KOPT-K1 (cell line): ENCODE results near the gene PSMD5.

Experiments
- H3K27ac ChIP-seq: fragments of 200-600 bp; sonication (generic); 2 replicates; pipeline ENCODE4 v1.5.1; 2016; ENCODE audit warnings: antibody characterized with exemption, mild to moderate bottlenecking, low read depth, low read length; ENCODE audit not compliant: poor library complexity, severe bottlenecking
- H3K36me3 ChIP-seq: fragments of 200-600 bp; sonication (generic); 2 replicates; pipeline ENCODE4 v1.5.1; 2017; ENCODE audit warnings: antibody characterized with exemption, mild to moderate bottlenecking, low read length, moderate library complexity; ENCODE audit not compliant: insufficient read depth
- H3K9me3 ChIP-seq: fragments of 200-600 bp; sonication (generic); 2 replicates; pipeline ENCODE4 v1.5.1; 2017; ENCODE audit warnings: antibody characterized with exemption, low read length, mild to moderate bottlenecking; ENCODE audit not compliant: insufficient read depth, poor library complexity, severe bottlenecking

The PSMD5 gene

DNA sequence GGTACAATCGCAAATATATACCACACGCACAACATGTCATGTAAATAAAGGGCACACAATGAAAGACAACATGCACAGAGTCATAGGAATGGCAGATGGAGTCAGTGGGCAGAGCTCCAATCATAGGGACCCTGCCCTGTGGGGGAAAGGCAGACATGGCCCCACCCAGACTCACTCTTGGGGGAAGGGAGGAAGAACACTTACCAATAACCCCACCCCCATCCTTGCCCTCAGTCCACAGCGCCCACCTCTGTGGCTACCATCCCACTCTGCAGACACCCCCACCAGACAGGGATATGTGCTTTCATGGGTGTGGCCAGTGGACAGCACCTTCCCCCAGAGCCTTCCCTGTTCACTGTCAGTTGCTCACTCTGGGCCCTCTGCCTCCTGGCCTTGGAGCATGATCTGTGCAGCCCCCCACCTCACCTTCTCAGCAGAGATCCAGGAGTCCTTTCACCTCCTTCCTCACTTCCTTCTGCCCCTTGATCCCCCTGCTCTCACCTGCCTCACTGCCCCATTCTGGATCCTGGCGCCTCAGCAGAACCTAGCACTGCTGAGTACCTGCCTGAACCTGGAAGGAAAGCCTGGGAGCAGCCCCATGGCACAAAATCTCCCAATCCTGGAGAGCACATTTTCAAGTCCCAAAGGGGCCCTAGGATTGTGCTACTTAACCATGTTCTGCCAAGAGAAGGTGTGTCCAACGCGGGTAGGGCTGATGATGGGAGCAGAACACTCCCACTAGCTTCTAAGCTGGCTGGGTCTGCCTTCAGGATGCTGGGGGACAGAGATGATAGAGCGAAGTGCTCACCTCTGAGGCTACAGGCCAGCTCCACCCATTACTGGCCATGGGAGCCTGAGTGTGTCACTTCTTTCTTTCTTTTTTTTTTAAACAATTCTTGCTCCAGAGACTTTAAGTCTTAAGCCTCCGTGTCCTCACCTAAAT is 35.7 kb upstream of the PSMD5 start:
- Histone ChIP-seq H3K9me3 (no peaks in the 10 kb centered on the region), H3K36me3 (peaks cover 13% of the 10 kb centered on the region), H3K27ac (peak overlapping the region; percentile 97)

GRCh38 chr9:120877276-120878034 is 34.7 kb upstream of the PSMD5 start:
- Histone ChIP-seq H3K9me3 (no peaks in the 10 kb centered on the region), H3K36me3 (peaks cover 23% of the 10 kb centered on the region), H3K27ac (peak overlapping the region; percentile 97)

GRCh38 chr9:120876842-120877240 is 34.1 kb upstream of the PSMD5 start, which contains the start of gene PHF19:
PHF19 (minus strand) TSS chr9:120877188; CDS start chr9:120874741, 2,447 bp downstream.
- peaks cover 29% of the 10 kb centered on the region for H3K36me3 ChIP-seq
- H3K27ac ChIP-seq, result peak within 1 kb of the TSS; percentile 100

GRCh38 chr9:120875954-120876841 is 33.5 kb upstream of the PSMD5 start:
- peaks cover 36% of the 10 kb centered on the region for H3K36me3 ChIP-seq
- H3K27ac ChIP-seq, result peak overlapping the region; percentile 100
- no peaks in the 10 kb centered on the region for H3K9me3 ChIP-seq

More at GRCh38 chr9:120876842-120877240, 34.1 kb upstream of the PSMD5 start, which contains the start of gene PHF19:
- no peaks in the 10 kb centered on the region for H3K9me3 ChIP-seq

DNA sequence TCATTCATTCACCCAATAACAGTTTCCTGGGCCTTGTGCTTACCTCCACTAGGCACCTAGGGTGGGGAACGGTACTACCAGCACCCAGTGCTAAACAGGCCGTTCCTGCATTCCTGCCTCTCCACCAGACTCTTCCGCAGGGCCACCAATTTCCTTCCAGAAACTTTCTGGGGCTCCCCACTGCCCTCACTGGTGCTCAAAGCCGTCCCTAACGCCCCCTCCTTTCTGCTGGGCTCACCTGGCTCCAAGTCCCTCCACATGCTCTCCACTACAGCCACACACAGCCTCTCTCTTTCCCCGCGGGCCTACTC is 32.9 kb upstream of the PSMD5 start:
- Histone ChIP-seq H3K9me3 (no peaks in the 10 kb centered on the region), H3K27ac (peak overlapping the region; percentile 100)

GRCh38 chr9:120875195-120875565 is 32.5 kb upstream of the PSMD5 start:
- peak overlapping the region; percentile 100 for H3K27ac ChIP-seq
- peaks cover 46% of the 10 kb centered on the region for H3K36me3 ChIP-seq
- H3K9me3 ChIP-seq, result no peaks in the 10 kb centered on the region

More for the DNA sequence above, 32.9 kb upstream of the PSMD5 start:
- H3K36me3 ChIP-seq, result peaks cover 42% of the 10 kb centered on the region

DNA sequence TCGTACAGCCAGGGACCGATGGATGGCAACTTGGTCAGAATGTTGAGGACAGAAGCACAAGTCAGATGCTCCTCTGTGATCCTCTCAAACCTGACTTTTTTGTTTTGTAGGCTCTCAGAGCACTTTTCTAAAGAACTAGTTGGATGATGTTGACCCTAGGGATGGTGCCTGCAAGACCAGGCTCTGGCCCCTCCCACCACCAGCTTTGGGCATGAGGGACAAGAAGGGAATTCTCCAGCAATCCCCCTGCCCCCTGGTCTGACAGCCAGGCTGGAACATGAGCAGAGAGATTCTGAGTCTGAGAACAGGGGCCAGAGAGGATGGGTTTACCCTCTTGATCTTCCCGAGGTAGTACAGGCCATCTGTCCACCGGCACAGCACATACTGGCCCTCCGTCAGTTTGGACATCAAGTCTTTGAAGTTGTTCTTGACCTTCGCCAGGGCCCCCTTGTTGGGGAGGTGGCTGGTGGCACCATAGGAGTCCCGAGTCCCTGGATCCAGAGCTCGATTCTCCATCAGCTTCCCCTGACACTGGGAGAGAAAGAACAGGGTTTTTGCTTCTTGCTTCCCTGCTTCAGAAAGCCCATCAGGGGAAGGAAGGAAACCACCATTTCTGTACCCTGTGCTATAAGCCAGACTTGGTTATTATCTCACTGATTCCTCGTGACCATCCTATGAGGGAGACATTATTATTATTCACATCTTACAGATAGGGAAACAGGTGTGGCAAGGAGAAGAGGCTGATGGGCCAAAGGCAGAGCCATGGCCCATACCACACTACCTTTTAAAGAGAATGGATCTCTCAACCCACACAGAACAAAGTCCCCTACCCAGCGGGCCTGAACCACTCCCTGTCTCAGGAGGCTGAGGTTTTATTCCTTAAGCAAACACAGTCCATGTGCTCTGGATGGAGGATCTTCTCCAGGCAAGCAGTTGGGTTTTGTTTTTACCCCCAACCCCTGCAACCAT is 31.8 kb upstream of the PSMD5 start:
- Histone ChIP-seq H3K9me3 (no peaks in the 10 kb centered on the region), H3K36me3 (peaks cover 52% of the 10 kb centered on the region), H3K27ac (peak overlapping the region; percentile 100)

DNA sequence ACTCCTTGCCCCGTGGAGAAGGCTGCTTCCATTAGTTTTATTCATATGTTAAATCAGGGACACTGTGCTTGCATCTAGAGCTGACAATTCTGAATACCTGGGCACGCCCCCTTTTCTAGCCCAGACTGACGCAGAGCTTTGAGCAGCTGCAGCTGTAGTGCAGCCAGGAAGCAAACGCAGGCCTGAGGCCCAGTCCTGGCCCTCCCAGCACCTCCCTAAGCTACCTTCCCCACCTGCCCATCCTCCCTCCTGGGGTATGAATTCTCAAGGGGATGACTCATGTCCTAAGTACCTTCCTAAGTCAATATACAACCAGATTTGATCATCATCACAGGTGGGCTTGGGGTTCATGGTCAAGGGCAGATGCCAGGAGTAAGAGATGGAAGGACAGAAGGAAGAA is 30.8 kb upstream of the PSMD5 start:
- Histone ChIP-seq H3K27ac (peak overlapping the region; percentile 100), H3K9me3 (no peaks in the 10 kb centered on the region), H3K36me3 (peaks cover 58% of the 10 kb centered on the region)

DNA sequence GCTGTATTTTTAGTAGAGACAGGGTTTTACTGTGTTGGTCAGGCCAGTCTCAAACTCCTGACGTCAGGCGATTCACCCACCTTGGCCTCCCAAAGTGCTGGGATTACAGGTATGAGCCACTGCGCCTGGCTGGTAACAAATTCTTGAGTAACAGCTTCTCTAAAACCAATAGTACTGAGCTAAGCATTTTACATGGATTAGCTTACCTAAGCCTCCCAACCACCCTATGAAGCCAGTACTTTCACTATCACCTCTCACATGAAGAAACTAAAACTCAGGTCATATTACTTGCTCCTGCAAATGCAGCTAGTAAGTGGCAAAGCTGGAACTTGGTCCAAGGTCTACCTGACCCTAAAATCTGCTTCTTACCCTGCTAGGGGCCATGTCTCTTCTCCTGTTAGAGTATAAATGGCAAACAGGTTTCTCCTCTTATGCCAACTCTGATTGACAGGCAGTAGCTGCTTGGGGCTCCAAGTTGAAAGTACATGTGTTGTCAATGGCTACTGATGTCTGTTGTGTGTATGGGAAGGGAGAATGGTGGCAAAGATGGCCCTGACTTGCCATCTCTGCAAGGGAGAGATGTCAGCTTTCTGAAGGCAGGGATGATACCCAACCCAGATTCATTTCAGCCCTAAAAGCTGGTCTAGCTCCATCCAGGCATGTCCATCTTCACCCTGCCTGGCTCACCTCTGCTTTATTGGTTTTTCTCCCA is 30.2 kb upstream of the PSMD5 start:
- Histone ChIP-seq H3K9me3 (no peaks in the 10 kb centered on the region), H3K36me3 (peaks cover 62% of the 10 kb centered on the region), H3K27ac (peak overlapping the region; percentile 100)

GRCh38 chr9:120870206-120870605 is 27.5 kb upstream of the PSMD5 start:
- Histone ChIP-seq H3K36me3 (peaks cover 89% of the 10 kb centered on the region), H3K27ac (peak overlapping the region; percentile 70), H3K9me3 (no peaks in the 10 kb centered on the region)

DNA sequence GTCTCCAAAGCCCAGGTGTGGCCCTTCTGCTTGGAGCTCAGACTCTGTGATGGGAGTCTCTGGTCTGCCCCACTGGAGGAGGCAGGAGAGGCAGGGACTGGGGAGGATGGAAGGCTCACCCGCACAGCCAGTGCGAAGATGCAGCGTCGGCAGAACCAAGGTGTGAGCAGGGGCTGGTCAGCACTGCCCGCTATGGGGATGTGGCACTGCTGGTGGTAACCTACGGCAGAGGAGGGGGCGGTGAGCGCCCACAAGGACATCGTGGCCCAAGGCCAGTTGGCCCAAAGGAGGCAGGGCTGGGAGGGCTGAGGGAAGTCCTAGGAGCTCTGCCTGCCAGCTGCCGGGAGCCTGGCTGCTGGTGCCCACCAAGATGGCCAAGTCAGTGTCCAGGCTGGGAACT is 27.0 kb upstream of the PSMD5 start:
- H3K36me3 ChIP-seq, result peaks cover 92% of the 10 kb centered on the region

DNA sequence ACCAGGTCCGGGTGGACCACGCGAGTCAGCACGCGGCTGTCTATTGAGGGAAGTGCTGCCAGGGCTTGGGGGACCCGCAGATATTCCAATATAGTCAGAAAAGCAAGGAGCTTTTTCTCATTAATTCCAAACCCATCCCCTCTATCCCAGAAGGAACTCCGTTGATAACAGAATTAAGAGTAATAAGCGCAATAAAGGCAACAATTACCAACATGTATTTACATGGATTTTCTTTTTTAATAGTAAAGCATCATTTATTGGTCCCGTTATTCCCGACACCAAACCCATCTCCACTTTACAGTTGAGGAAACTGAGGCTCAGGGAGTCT is 26.6 kb upstream of the PSMD5 start:
- peak overlapping the region; percentile 70 for H3K27ac ChIP-seq
- H3K36me3 ChIP-seq, result peaks cover 90% of the 10 kb centered on the region

More for the DNA sequence above, 27.0 kb upstream of the PSMD5 start:
- Histone ChIP-seq H3K9me3 (no peaks in the 10 kb centered on the region), H3K27ac (peak overlapping the region; percentile 70)

GRCh38 chr9:120868676-120869359 is 26.1 kb upstream of the PSMD5 start:
- peak overlapping the region; percentile 70 for H3K27ac ChIP-seq
- H3K9me3 ChIP-seq, result no peaks in the 10 kb centered on the region

More for the DNA sequence above, 26.6 kb upstream of the PSMD5 start:
- H3K9me3 ChIP-seq, result no peaks in the 10 kb centered on the region

More at GRCh38 chr9:120868676-120869359, 26.1 kb upstream of the PSMD5 start:
- peaks cover 90% of the 10 kb centered on the region for H3K36me3 ChIP-seq
